ENCODE results near the gene MIER2. TPM values are rescaled to one million over a fixed set of nuclear protein-coding genes. Genes with fewer than 3 reads are reported as not detected.

MIER2 gene
- polyA plus RNA-seq, 2 donors: 13.0 to 13.9 TPM

GRCh38 chr19:325937-326565, 18.5 kb downstream of the MIER2 start:
- H3K4me3 ChIP-seq (ENCODE audit: low read depth in 1 of 2, low read length in 2 of 2): no peak overlapping the region
- H3K9me3 ChIP-seq (ENCODE audit: control insufficient read depth in 2 of 2, insufficient read depth in 1 of 2, low read depth in 1 of 2, low read length in 1 of 2): peaks cover 0 to 11% of the 10 kb centered on the region in 2 donors
- no peak overlapping the region for H3K27ac ChIP-seq (ENCODE audit: low read depth in 2 of 2, low read length in 1 of 2)
- H3K36me3 ChIP-seq (ENCODE audit: control insufficient read depth in 2 of 2, insufficient read depth in 2 of 2, low read length in 1 of 2): peaks cover 25 to 59% of the 10 kb centered on the region in 2 donors
- WGBS, 2 donors: 92 to 97% methylated on average over 33 of the region's 33 CpGs
- H3K4me1 ChIP-seq (ENCODE audit: control insufficient read depth in 2 of 2, insufficient read depth in 2 of 2, low read length in 1 of 2): no peaks in the 10 kb centered on the region
- no peaks in the 10 kb centered on the region for H3K27me3 ChIP-seq (ENCODE audit: control insufficient read depth in 1 of 2, insufficient read depth in 2 of 2, low read length in 2 of 2)

- Histone ChIP-seq H3K36me3 (ENCODE audit: control insufficient read depth in 2 of 2, insufficient read depth in 2 of 2, low read length in 1 of 2) (peaks cover 25 to 62% of the 10 kb centered on the region in 2 donors), H3K27me3 (ENCODE audit: control insufficient read depth in 1 of 2, insufficient read depth in 2 of 2, low read length in 2 of 2) (no peaks in the 10 kb centered on the region), H3K4me3 (ENCODE audit: low read depth in 1 of 2, low read length in 2 of 2) (no peak overlapping the region), H3K27ac (ENCODE audit: low read depth in 2 of 2, low read length in 1 of 2) (no peak overlapping the region), H3K4me1 (ENCODE audit: control insufficient read depth in 2 of 2, insufficient read depth in 2 of 2, low read length in 1 of 2) (no peaks in the 10 kb centered on the region), H3K9me3 (ENCODE audit: control insufficient read depth in 2 of 2, insufficient read depth in 1 of 2, low read depth in 1 of 2, low read length in 1 of 2) (peaks cover 0 to 11% of the 10 kb centered on the region in 2 donors)
- WGBS, 2 donors: 92 to 97% methylated on average over 23 to 24 of the region's 24 CpGs
These were observed 19.2 kb downstream of the MIER2 start for GRCh38 chr19:325173-325936.

GRCh38 chr19:324716-325115, 19.9 kb downstream of the MIER2 start:
- 98 to 99% methylated on average over 8 of the region's 8 CpGs for WGBS, 2 donors
- Histone ChIP-seq H3K36me3 (ENCODE audit: control insufficient read depth in 2 of 2, insufficient read depth in 2 of 2, low read length in 1 of 2) (peaks cover 25 to 60% of the 10 kb centered on the region in 2 donors), H3K27me3 (ENCODE audit: control insufficient read depth in 1 of 2, insufficient read depth in 2 of 2, low read length in 2 of 2) (no peaks in the 10 kb centered on the region)

GRCh38 chr19:322616-323015, 22.0 kb downstream of the MIER2 start:
- no peaks in the 10 kb centered on the region for H3K4me1 ChIP-seq (ENCODE audit: control insufficient read depth in 2 of 2, insufficient read depth in 2 of 2, low read length in 1 of 2)
- 96 to 97% methylated on average over 13 of the region's 13 CpGs for WGBS, 2 donors
- H3K27me3 ChIP-seq (ENCODE audit: control insufficient read depth in 1 of 2, insufficient read depth in 2 of 2, low read length in 2 of 2): no peaks in the 10 kb centered on the region
- H3K9me3 ChIP-seq (ENCODE audit: control insufficient read depth in 2 of 2, insufficient read depth in 1 of 2, low read depth in 1 of 2, low read length in 1 of 2): peaks cover 0 to 3% of the 10 kb centered on the region in 2 donors
- no peak overlapping the region for H3K27ac ChIP-seq (ENCODE audit: low read depth in 2 of 2, low read length in 1 of 2)
- H3K4me3 ChIP-seq (ENCODE audit: low read depth in 1 of 2, low read length in 2 of 2): no peak overlapping the region
- peaks cover 16 to 42% of the 10 kb centered on the region in 2 donors for H3K36me3 ChIP-seq (ENCODE audit: control insufficient read depth in 2 of 2, insufficient read depth in 2 of 2, low read length in 1 of 2)

More at GRCh38 chr19:324716-325115, 19.9 kb downstream of the MIER2 start:
- no peak overlapping the region for H3K27ac ChIP-seq (ENCODE audit: low read depth in 2 of 2, low read length in 1 of 2)
- H3K4me1 ChIP-seq (ENCODE audit: control insufficient read depth in 2 of 2, insufficient read depth in 2 of 2, low read length in 1 of 2): no peaks in the 10 kb centered on the region
- H3K9me3 ChIP-seq (ENCODE audit: control insufficient read depth in 2 of 2, insufficient read depth in 1 of 2, low read depth in 1 of 2, low read length in 1 of 2): peaks cover 0 to 11% of the 10 kb centered on the region in 2 donors
- no peak overlapping the region for H3K4me3 ChIP-seq (ENCODE audit: low read depth in 1 of 2, low read length in 2 of 2)

GRCh38 chr19:318509-318774, 26.2 kb downstream of the MIER2 start:
- H3K27ac ChIP-seq (ENCODE audit: low read depth in 2 of 2, low read length in 1 of 2): no peak overlapping the region
- H3K4me1 ChIP-seq (ENCODE audit: control insufficient read depth in 2 of 2, insufficient read depth in 2 of 2, low read length in 1 of 2): no peaks in the 10 kb centered on the region
- WGBS, 2 donors: 75 to 94% methylated on average over 5 of the region's 5 CpGs
- peaks cover 0 to 27% of the 10 kb centered on the region in 2 donors for H3K36me3 ChIP-seq (ENCODE audit: control insufficient read depth in 2 of 2, insufficient read depth in 2 of 2, low read length in 1 of 2)
- no peaks in the 10 kb centered on the region for H3K27me3 ChIP-seq (ENCODE audit: control insufficient read depth in 1 of 2, insufficient read depth in 2 of 2, low read length in 2 of 2)
- H3K9me3 ChIP-seq (ENCODE audit: control insufficient read depth in 2 of 2, insufficient read depth in 1 of 2, low read depth in 1 of 2, low read length in 1 of 2): peaks cover 0 to 3% of the 10 kb centered on the region in 2 donors
- H3K4me3 ChIP-seq (ENCODE audit: low read depth in 1 of 2, low read length in 2 of 2): no peak overlapping the region

- no peak overlapping the region for H3K4me3 ChIP-seq (ENCODE audit: low read depth in 1 of 2, low read length in 2 of 2)
- H3K27me3 ChIP-seq (ENCODE audit: control insufficient read depth in 1 of 2, insufficient read depth in 2 of 2, low read length in 2 of 2): no peaks in the 10 kb centered on the region
- H3K27ac ChIP-seq (ENCODE audit: low read depth in 2 of 2, low read length in 1 of 2): no peak overlapping the region
- WGBS, 2 donors: 95% methylated on average over 10 of the region's 10 CpGs
- peaks cover 0 to 30% of the 10 kb centered on the region in 2 donors for H3K36me3 ChIP-seq (ENCODE audit: control insufficient read depth in 2 of 2, insufficient read depth in 2 of 2, low read length in 1 of 2)
- H3K4me1 ChIP-seq (ENCODE audit: control insufficient read depth in 2 of 2, insufficient read depth in 2 of 2, low read length in 1 of 2): no peaks in the 10 kb centered on the region
- peaks cover 0 to 3% of the 10 kb centered on the region in 2 donors for H3K9me3 ChIP-seq (ENCODE audit: control insufficient read depth in 2 of 2, insufficient read depth in 1 of 2, low read depth in 1 of 2, low read length in 1 of 2)
These were observed 26.7 kb downstream of the MIER2 start for GRCh38 chr19:317710-318508.

GRCh38 chr19:315811-316210, 28.8 kb downstream of the MIER2 start:
- no peaks in the 10 kb centered on the region for H3K4me1 ChIP-seq (ENCODE audit: control insufficient read depth in 2 of 2, insufficient read depth in 2 of 2, low read length in 1 of 2)
- H3K4me3 ChIP-seq (ENCODE audit: low read depth in 1 of 2, low read length in 2 of 2): no peak overlapping the region
- H3K27me3 ChIP-seq (ENCODE audit: control insufficient read depth in 1 of 2, insufficient read depth in 2 of 2, low read length in 2 of 2): no peaks in the 10 kb centered on the region
- H3K27ac ChIP-seq (ENCODE audit: low read depth in 2 of 2, low read length in 1 of 2): no peak overlapping the region
- peaks cover 0 to 35% of the 10 kb centered on the region in 2 donors for H3K36me3 ChIP-seq (ENCODE audit: control insufficient read depth in 2 of 2, insufficient read depth in 2 of 2, low read length in 1 of 2)
- no peaks in the 10 kb centered on the region for H3K9me3 ChIP-seq (ENCODE audit: control insufficient read depth in 2 of 2, insufficient read depth in 1 of 2, low read depth in 1 of 2, low read length in 1 of 2)
- 85 to 88% methylated on average over 8 of the region's 8 CpGs for WGBS, 2 donors

- H3K36me3 ChIP-seq (ENCODE audit: control insufficient read depth in 2 of 2, insufficient read depth in 2 of 2, low read length in 1 of 2): peaks cover 0 to 39% of the 10 kb centered on the region in 2 donors
- no peaks in the 10 kb centered on the region for H3K27me3 ChIP-seq (ENCODE audit: control insufficient read depth in 1 of 2, insufficient read depth in 2 of 2, low read length in 2 of 2)
- no peaks in the 10 kb centered on the region for H3K4me1 ChIP-seq (ENCODE audit: control insufficient read depth in 2 of 2, insufficient read depth in 2 of 2, low read length in 1 of 2)
- no peak overlapping the region for H3K4me3 ChIP-seq (ENCODE audit: low read depth in 1 of 2, low read length in 2 of 2)
- no peak overlapping the region for H3K27ac ChIP-seq (ENCODE audit: low read depth in 2 of 2, low read length in 1 of 2)
- 88 to 92% methylated on average over 22 of the region's 22 CpGs for whole genome bisulfite sequencing, 2 donors
- H3K9me3 ChIP-seq (ENCODE audit: control insufficient read depth in 2 of 2, insufficient read depth in 1 of 2, low read depth in 1 of 2, low read length in 1 of 2): no peaks in the 10 kb centered on the region
These were observed 30.4 kb downstream of the MIER2 start for GRCh38 chr19:313988-314815.
